Duodenal mucosa (tissue), 2 donors: ENCODE measurements around the gene MREG.

ENCODE experiments used
- H3K27ac ChIP-seq: one replicate; pipeline ENCODE4 v1.7.0; 2013; ENCODE audit warnings: low read depth, low read length
- H3K27me3 ChIP-seq, 2 donors: one replicate each; pipeline ENCODE4 v1.7.0; 2013; ENCODE audit warnings: low read length in 2 of 2, control low read depth in 1 of 2; ENCODE audit not compliant: insufficient read depth in 2 of 2, control insufficient read depth in 1 of 2
- H3K36me3 ChIP-seq, 2 donors: one replicate each; pipeline ENCODE4 v1.7.0; 2013; ENCODE audit warnings: low read length in 2 of 2, control low read depth in 1 of 2; ENCODE audit not compliant: insufficient read depth in 2 of 2, control insufficient read depth in 1 of 2
- H3K4me1 ChIP-seq, 2 donors: one replicate each; pipeline ENCODE4 v1.7.0; 2013; ENCODE audit warnings: low read length in 2 of 2, control low read depth in 1 of 2; ENCODE audit not compliant: insufficient read depth in 2 of 2, control insufficient read depth in 1 of 2
- H3K4me3 ChIP-seq, 2 donors: one replicate each; pipeline ENCODE4 v1.7.0; 2013; ENCODE audit warnings: low read length in 2 of 2, low read depth in 1 of 2
- H3K9ac ChIP-seq, 2 donors: one replicate each; pipeline ENCODE4 v1.7.0; 2013; ENCODE audit warnings: low read length in 2 of 2, low read depth in 1 of 2
- H3K9me3 ChIP-seq, 2 donors: one replicate each; pipeline ENCODE4 v1.7.0; 2013; ENCODE audit warnings: low read length in 2 of 2, control low read depth in 1 of 2; ENCODE audit not compliant: control insufficient read depth in 1 of 2

MREG gene

DNA sequence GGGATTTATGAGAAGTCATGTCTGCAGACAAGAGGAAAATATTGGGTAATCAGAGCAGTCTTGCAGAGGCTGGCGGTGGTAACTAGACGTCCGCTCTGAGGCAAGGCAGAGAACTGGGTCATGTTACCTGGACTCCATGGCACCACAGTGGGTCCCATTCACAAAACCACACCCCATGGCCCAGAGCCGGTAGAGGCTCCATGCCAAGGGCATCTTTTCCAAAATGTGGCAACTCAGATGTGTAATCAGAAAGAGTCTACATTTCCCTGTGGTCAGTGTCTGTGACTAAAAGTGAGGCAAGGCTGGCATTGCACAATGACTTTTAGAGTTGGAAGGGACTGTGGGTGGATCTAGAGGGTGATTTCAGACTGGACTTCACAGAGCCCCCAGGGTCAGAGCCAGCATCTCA, 113.1 kb downstream of the MREG start:
- no peaks in the 10 kb centered on the region for H3K4me1 ChIP-seq
- no peaks in the 10 kb centered on the region for H3K27me3 ChIP-seq
- H3K27ac ChIP-seq = no peak overlapping the region
- no peak overlapping the region for H3K4me3 ChIP-seq
- H3K9ac ChIP-seq = no peak overlapping the region
- no peaks in the 10 kb centered on the region for H3K36me3 ChIP-seq
- no peaks in the 10 kb centered on the region for H3K9me3 ChIP-seq

DNA sequence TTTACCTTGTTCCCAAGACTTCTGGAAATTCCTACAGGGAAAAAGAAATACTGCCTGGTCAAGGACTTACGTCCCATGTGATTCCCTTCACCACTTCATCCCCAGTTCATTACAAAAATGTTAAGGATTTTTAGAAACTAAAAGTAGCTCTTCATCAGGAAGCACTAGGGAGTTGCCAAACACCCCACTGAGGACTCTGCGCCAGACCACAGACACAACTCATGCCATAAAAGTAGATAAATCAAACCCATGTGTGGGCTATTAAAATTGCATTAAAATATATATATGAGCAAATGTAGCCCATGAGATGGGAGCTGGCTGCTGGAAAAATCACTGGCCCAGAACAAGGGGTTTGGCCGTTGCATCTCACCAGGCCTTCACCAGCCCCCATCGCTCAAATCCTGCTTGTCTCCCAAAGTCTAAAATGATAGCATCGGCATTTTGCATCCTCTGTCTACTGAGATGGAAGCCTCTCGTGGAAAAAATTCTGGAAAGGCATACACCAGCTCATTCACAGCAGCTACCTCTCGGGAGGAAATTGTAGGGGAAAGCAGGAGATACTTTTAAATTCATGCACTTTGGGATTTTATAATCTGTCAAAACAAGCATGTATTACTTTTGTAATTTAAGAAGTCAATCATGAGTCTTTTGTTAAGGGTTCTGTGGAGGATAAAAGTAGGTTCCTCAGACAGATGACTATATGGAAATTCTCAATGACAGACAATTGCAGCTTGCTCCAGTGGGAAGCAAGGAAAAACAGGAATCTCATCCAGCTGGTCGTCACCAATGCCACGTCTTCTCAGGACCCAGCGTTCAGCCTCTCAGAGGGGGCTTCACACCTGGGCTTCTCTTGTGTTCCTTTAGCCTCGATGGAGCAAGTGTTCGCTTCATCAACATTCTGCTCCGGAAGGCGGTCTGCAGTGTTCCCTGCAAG, 113.9 kb downstream of the MREG start:
- no peak overlapping the region for H3K9ac ChIP-seq
- no peaks in the 10 kb centered on the region for H3K9me3 ChIP-seq
- no peaks in the 10 kb centered on the region for H3K36me3 ChIP-seq
- no peak overlapping the region for H3K4me3 ChIP-seq
- no peak overlapping the region for H3K27ac ChIP-seq
- H3K27me3 ChIP-seq = no peaks in the 10 kb centered on the region
- no peaks in the 10 kb centered on the region for H3K4me1 ChIP-seq

DNA sequence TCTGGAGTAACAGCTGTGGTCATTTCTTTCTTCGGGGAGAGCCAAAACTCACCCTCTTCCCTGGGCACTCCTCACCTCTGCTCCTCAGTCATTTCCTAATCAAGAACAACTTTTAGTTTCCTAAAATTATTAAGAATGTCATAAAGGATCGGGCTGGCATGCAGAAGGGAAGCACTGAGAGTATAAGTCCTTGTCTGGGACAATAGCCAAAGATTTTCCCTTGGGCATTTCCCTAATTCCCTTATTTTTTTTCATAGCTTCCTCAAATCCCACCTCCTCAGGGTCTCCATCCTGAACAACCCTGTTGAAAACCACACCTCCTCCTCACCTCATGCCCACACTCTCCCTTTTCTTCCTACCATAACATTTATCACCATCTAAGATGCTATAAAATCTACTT, 115.0 kb downstream of the MREG start:
- Histone ChIP-seq H3K36me3 (no peaks in the 10 kb centered on the region), H3K4me3 (no peak overlapping the region), H3K9me3 (no peaks in the 10 kb centered on the region), H3K4me1 (no peaks in the 10 kb centered on the region), H3K9ac (no peak overlapping the region), H3K27ac (no peak overlapping the region), H3K27me3 (no peaks in the 10 kb centered on the region)

DNA sequence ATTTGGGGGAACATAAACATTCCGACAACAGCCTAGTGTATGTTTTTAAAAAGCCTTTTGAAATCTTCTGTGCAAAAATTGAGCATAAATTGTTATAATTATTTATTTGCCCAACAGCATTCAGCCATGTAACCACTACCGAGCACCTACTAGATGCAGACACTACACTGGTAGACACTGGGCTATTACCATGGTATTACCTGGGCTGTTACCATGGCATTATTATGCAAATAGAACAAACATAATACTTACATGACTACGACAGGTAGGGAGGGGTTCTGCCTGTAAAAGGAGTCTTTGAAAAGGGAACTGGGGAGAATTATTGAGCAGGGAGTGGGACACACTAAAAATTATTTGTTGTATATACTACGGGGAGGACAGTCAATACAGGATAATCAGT, 116.4 kb downstream of the MREG start:
- Histone ChIP-seq H3K9me3 (no peaks in the 10 kb centered on the region), H3K36me3 (no peaks in the 10 kb centered on the region), H3K9ac (no peak overlapping the region), H3K4me3 (no peak overlapping the region), H3K4me1 (no peaks in the 10 kb centered on the region), H3K27ac (no peak overlapping the region), H3K27me3 (no peaks in the 10 kb centered on the region)

DNA sequence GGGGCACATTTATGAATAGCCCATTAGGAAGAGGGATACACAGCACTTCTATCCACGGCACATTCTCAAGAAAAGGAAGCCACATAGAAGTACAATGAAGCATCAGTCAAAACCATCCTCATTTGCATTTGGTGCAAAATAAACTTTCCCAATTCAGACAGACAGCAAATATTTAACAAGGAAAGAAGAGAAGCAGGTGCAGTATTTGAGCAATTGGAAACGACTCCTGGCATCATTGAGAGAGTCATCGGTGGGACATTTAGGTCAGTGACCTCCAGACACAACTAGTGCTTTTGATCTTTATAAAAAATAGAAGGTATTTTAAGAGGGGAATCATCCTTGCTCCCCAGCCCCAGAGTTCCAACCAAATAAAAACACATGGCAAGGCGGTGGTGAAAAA, 118.0 kb downstream of the MREG start:
- Histone ChIP-seq H3K4me1 (no peaks in the 10 kb centered on the region), H3K9ac (no peak overlapping the region), H3K27ac (no peak overlapping the region), H3K27me3 (no peaks in the 10 kb centered on the region), H3K36me3 (no peaks in the 10 kb centered on the region), H3K4me3 (no peak overlapping the region), H3K9me3 (no peaks in the 10 kb centered on the region)
